LHCN-M2 (cell line): ENCODE data around the gene WDR45B. TPM values are rescaled to one million over a fixed set of nuclear protein-coding genes. Genes with fewer than 3 reads are reported as not detected.

Source experiments
- DNase-seq: peaks from one replicate; pipeline ENCODE4 v3.0.0-alpha.2; 2012; ENCODE audit warnings: low read depth
- polyA plus RNA-seq: library from polyadenylated mRNA; unstranded; fragments of >200 nt; gene quantifications from one replicate; pipeline ENCODE4 v1.2.1, GENCODE V29; 2012; ENCODE audit warnings: missing spikeins
- total RNA-seq: library from RNA; depleted of rRNA; stranded (reverse); fragments of >200 nt; gene quantifications from 2 replicates; pipeline ENCODE4 v1.2.3, GENCODE V29; 2014; rRNA removed

WDR45B gene
- total RNA-seq, result 90.8 and 116 TPM in 2 replicates
- polyA plus RNA-seq, result 69.6 TPM

- DNase-seq, result peak; percentile 96
Observed at GRCh38 chr17:82648165-82648668, at the start of gene WDR45B. WDR45B (minus strand) TSS chr17:82648444; CDS start chr17:82648340, 104 bp downstream.

GRCh38 chr17:82697808-82698064 is 49.5 kb upstream of the WDR45B start:
- no peak for DNase-seq

- DNase-seq, result no peak
Observed at GRCh38 chr17:82696916-82697807, 48.9 kb upstream of the WDR45B start.

GRCh38 chr17:82696259-82696658 is 48.0 kb upstream of the WDR45B start:
- no peak for DNase-seq

GRCh38 chr17:82694647-82695046 is 46.4 kb upstream of the WDR45B start:
- DNase-seq, result no peak

- no peak for DNase-seq
Observed at GRCh38 chr17:82693168-82693867, 45.1 kb upstream of the WDR45B start.

GRCh38 chr17:82692268-82692667 is 44.0 kb upstream of the WDR45B start:
- no peak for DNase-seq

GRCh38 chr17:82691714-82692113 is 43.5 kb upstream of the WDR45B start:
- no peak for DNase-seq

GRCh38 chr17:82690786-82691489 is 42.7 kb upstream of the WDR45B start:
- DNase-seq, result no peak

GRCh38 chr17:82689077-82689476 is 40.8 kb upstream of the WDR45B start:
- no peak for DNase-seq

GRCh38 chr17:82687871-82688270 is 39.6 kb upstream of the WDR45B start:
- no peak for DNase-seq

GRCh38 chr17:82687375-82687861 is 39.2 kb upstream of the WDR45B start:
- DNase-seq, result no peak

- no peak for DNase-seq
Observed at GRCh38 chr17:82686366-82687324, 38.4 kb upstream of the WDR45B start.

- no peak for DNase-seq
Observed at GRCh38 chr17:82685291-82685690, 37.0 kb upstream of the WDR45B start.

- DNase-seq, result no peak
Observed at GRCh38 chr17:82684228-82684841, 36.1 kb upstream of the WDR45B start.

- no peak for DNase-seq
Observed at GRCh38 chr17:82683534-82683933, 35.3 kb upstream of the WDR45B start.

GRCh38 chr17:82681547-82681946 is 33.3 kb upstream of the WDR45B start:
- no peak for DNase-seq

GRCh38 chr17:82679586-82680465 is 31.6 kb upstream of the WDR45B start:
- DNase-seq, result no peak

- DNase-seq, result peak; percentile 47
Observed at GRCh38 chr17:82678265-82678891, 30.1 kb upstream of the WDR45B start.
